ENCODE data around the gene NFIA.

Gene NFIA

DNA sequence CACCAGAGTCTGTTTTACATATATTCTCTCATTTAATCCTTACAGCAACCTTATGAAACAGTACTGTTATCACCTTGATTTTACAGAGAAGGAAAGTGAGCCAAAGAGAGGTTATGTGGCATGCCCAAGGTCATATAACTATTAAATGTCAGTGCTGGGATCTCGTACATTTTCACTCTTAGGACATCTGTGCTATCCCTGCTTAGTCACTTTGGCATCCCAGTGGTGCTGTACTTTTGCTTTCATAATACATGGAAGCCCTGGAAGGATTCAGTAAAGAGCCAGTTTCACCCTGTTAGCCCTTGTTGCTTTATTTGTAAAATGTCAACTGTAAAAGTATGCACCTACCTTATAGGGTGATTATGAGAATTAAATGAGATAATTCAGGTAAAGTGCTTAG lies 104.4 kb downstream of the NFIA start:
- H3K36me3 ChIP-seq (ENCODE audit: control insufficient read depth in 1 of 2, insufficient read depth in 2 of 2, low read depth in 1 of 2, low read length in 2 of 2) = no peaks in the 10 kb centered on the region
- no peak for DNase-seq
- no peak overlapping the region for H3K4ac ChIP-seq (ENCODE audit: low read depth in 1 of 2, low read length in 2 of 2)
- no peak overlapping the region for H4K91ac ChIP-seq (ENCODE audit: low read length)
- no peak overlapping the region for H3K27ac ChIP-seq (ENCODE audit: low read length, poor library complexity, severe bottlenecking)
- no peak overlapping the region for H2BK5ac ChIP-seq (ENCODE audit: low read depth, low read length, poor library complexity, severe bottlenecking)
- no peak overlapping the region for H2AFZ ChIP-seq (ENCODE audit: low read depth, low read length)
- H2AK5ac ChIP-seq (ENCODE audit: low read length, severe bottlenecking) = no peak overlapping the region
- H3K79me1 ChIP-seq (replicated peaks; ENCODE audit: low read length, poor library complexity, severe bottlenecking) = peaks cover 4% of the 10 kb centered on the region
- no peak overlapping the region for H3K18ac ChIP-seq (ENCODE audit: low read depth in 1 of 2, low read length in 2 of 2)
- 83% methylated on average over 1 of the region's 1 CpG for WGBS
- H3K27me3 ChIP-seq (ENCODE audit: control insufficient read depth in 1 of 2, insufficient read depth in 1 of 2, low read length in 2 of 2) = no peaks in the 10 kb centered on the region
- H2BK15ac ChIP-seq (ENCODE audit: low read depth, poor library complexity, severe bottlenecking) = no peak overlapping the region
- H4K8ac ChIP-seq (ENCODE audit: low read length) = no peak overlapping the region
- no peak overlapping the region for H3K14ac ChIP-seq (ENCODE audit: low read length in 2 of 2)
- no peaks in the 10 kb centered on the region for H3K9me3 ChIP-seq (ENCODE audit: control insufficient read depth, low read length)
- no peak overlapping the region for H3K23ac ChIP-seq (ENCODE audit: low read length in 2 of 2)
- H3K4me2 ChIP-seq (ENCODE audit: low read length, poor library complexity, severe bottlenecking) = no peak overlapping the region
- H2BK120ac ChIP-seq (ENCODE audit: low read depth, low read length) = no peak overlapping the region
- peak overlapping the region; percentile 20 for H3K9ac ChIP-seq (ENCODE audit: low read length)
- peak overlapping the region in 1 of 2 experiments; percentile 6 for H3K4me3 ChIP-seq (ENCODE audit: insufficient read depth in 1 of 2, low read depth in 1 of 2, low read length in 2 of 2)
- H2BK12ac ChIP-seq (ENCODE audit: low read length in 2 of 2) = no peak overlapping the region
- peaks cover 6% of the 10 kb centered on the region for H3K4me1 ChIP-seq (ENCODE audit: control insufficient read depth, insufficient read depth, low read depth, low read length)

- H2BK12ac ChIP-seq (ENCODE audit: low read length in 2 of 2) = no peak overlapping the region
- H4K8ac ChIP-seq (ENCODE audit: low read length) = no peak overlapping the region
- DNase-seq = no peak
- no peak overlapping the region for H3K14ac ChIP-seq (ENCODE audit: low read length in 2 of 2)
- H3K9me3 ChIP-seq (ENCODE audit: control insufficient read depth, low read length) = no peaks in the 10 kb centered on the region
- H3K4ac ChIP-seq (ENCODE audit: low read depth in 1 of 2, low read length in 2 of 2) = no peak overlapping the region
- H2AFZ ChIP-seq (ENCODE audit: low read depth, low read length) = no peak overlapping the region
- peak overlapping the region in 1 of 2 experiments; percentile 6 for H3K4me3 ChIP-seq (ENCODE audit: insufficient read depth in 1 of 2, low read depth in 1 of 2, low read length in 2 of 2)
- H3K18ac ChIP-seq (ENCODE audit: low read depth in 1 of 2, low read length in 2 of 2) = no peak overlapping the region
- no peak overlapping the region for H2BK120ac ChIP-seq (ENCODE audit: low read depth, low read length)
- H3K23ac ChIP-seq (ENCODE audit: low read length in 2 of 2) = no peak overlapping the region
- no peaks in the 10 kb centered on the region for H3K36me3 ChIP-seq (ENCODE audit: control insufficient read depth in 1 of 2, insufficient read depth in 2 of 2, low read depth in 1 of 2, low read length in 2 of 2)
- H3K27ac ChIP-seq (ENCODE audit: low read length, poor library complexity, severe bottlenecking) = no peak overlapping the region
- no peak overlapping the region for H2BK15ac ChIP-seq (ENCODE audit: low read depth, poor library complexity, severe bottlenecking)
- no peak overlapping the region for H3K4me2 ChIP-seq (ENCODE audit: low read length, poor library complexity, severe bottlenecking)
- no peaks in the 10 kb centered on the region for H3K27me3 ChIP-seq (ENCODE audit: control insufficient read depth in 1 of 2, insufficient read depth in 1 of 2, low read length in 2 of 2)
- H3K79me1 ChIP-seq (replicated peaks; ENCODE audit: low read length, poor library complexity, severe bottlenecking) = peaks cover 4% of the 10 kb centered on the region
- no peak overlapping the region for H2AK5ac ChIP-seq (ENCODE audit: low read length, severe bottlenecking)
- no peak overlapping the region for H2BK5ac ChIP-seq (ENCODE audit: low read depth, low read length, poor library complexity, severe bottlenecking)
- H3K4me1 ChIP-seq (ENCODE audit: control insufficient read depth, insufficient read depth, low read depth, low read length) = peaks cover 6% of the 10 kb centered on the region
- H4K91ac ChIP-seq (ENCODE audit: low read length) = no peak overlapping the region
- H3K9ac ChIP-seq (ENCODE audit: low read length) = peak overlapping the region; percentile 20
- 92% methylated on average over 10 of the region's 10 CpGs for WGBS
Measured at GRCh38 chr1:61187352-61188086, 105.2 kb downstream of the NFIA start.

DNA sequence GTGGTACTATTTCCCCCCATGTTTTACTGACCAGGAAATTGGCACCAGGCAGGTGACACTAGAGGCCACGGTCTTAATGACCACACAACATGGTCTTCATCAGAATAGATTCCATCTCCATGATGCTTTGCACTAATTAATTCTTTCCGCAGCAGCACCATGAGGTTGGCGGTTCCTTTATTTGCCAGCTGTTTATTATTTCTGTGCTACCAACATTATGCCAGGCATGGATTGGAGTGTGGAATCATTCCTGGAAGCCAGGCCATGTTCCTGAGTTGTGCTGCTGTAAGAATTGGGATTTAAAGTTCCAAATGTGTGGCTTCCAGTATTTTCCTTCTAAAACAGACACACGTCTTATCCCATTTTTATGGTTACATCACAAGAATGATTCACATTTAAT lies 107.8 kb downstream of the NFIA start:
- no peak overlapping the region for H3K27ac ChIP-seq (ENCODE audit: low read length, poor library complexity, severe bottlenecking)
- H2AFZ ChIP-seq (ENCODE audit: low read depth, low read length) = no peak overlapping the region
- H4K8ac ChIP-seq (ENCODE audit: low read length) = no peak overlapping the region
- H3K4me3 ChIP-seq (ENCODE audit: insufficient read depth in 1 of 2, low read depth in 1 of 2, low read length in 2 of 2) = no peak overlapping the region
- no peak overlapping the region for H2BK12ac ChIP-seq (ENCODE audit: low read length in 2 of 2)
- H3K9me3 ChIP-seq (ENCODE audit: control insufficient read depth, low read length) = no peaks in the 10 kb centered on the region
- DNase-seq = no peak
- no peaks in the 10 kb centered on the region for H3K27me3 ChIP-seq (ENCODE audit: control insufficient read depth in 1 of 2, insufficient read depth in 1 of 2, low read length in 2 of 2)
- H2AK5ac ChIP-seq (ENCODE audit: low read length, severe bottlenecking) = no peak overlapping the region
- no peak overlapping the region for H2BK5ac ChIP-seq (ENCODE audit: low read depth, low read length, poor library complexity, severe bottlenecking)
- no peak overlapping the region for H3K18ac ChIP-seq (ENCODE audit: low read depth in 1 of 2, low read length in 2 of 2)
- no peaks in the 10 kb centered on the region for H3K36me3 ChIP-seq (ENCODE audit: control insufficient read depth in 1 of 2, insufficient read depth in 2 of 2, low read depth in 1 of 2, low read length in 2 of 2)
- H3K79me1 ChIP-seq (replicated peaks; ENCODE audit: low read length, poor library complexity, severe bottlenecking) = peaks cover 4% of the 10 kb centered on the region
- H3K4me1 ChIP-seq (ENCODE audit: control insufficient read depth, insufficient read depth, low read depth, low read length) = no peaks in the 10 kb centered on the region
- no peak overlapping the region for H2BK120ac ChIP-seq (ENCODE audit: low read depth, low read length)
- no peak overlapping the region for H3K4ac ChIP-seq (ENCODE audit: low read depth in 1 of 2, low read length in 2 of 2)
- no peak overlapping the region for H3K23ac ChIP-seq (ENCODE audit: low read length in 2 of 2)
- no peak overlapping the region for H2BK15ac ChIP-seq (ENCODE audit: low read depth, poor library complexity, severe bottlenecking)
- 91% methylated on average over 3 of the region's 4 CpGs for WGBS
- H3K14ac ChIP-seq (ENCODE audit: low read length in 2 of 2) = no peak overlapping the region
- H3K4me2 ChIP-seq (ENCODE audit: low read length, poor library complexity, severe bottlenecking) = no peak overlapping the region
- H4K91ac ChIP-seq (ENCODE audit: low read length) = no peak overlapping the region
- H3K9ac ChIP-seq (ENCODE audit: low read length) = no peak overlapping the region

GRCh38 chr1:61190618-61191432 lies 108.5 kb downstream of the NFIA start:
- no peak overlapping the region for H2BK12ac ChIP-seq (ENCODE audit: low read length in 2 of 2)
- H4K91ac ChIP-seq (ENCODE audit: low read length) = no peak overlapping the region
- no peaks in the 10 kb centered on the region for H3K27me3 ChIP-seq (ENCODE audit: control insufficient read depth in 1 of 2, insufficient read depth in 1 of 2, low read length in 2 of 2)
- no peak overlapping the region for H2AFZ ChIP-seq (ENCODE audit: low read depth, low read length)
- H2BK15ac ChIP-seq (ENCODE audit: low read depth, poor library complexity, severe bottlenecking) = no peak overlapping the region
- H3K4me2 ChIP-seq (ENCODE audit: low read length, poor library complexity, severe bottlenecking) = no peak overlapping the region
- H3K18ac ChIP-seq (ENCODE audit: low read depth in 1 of 2, low read length in 2 of 2) = no peak overlapping the region
- no peak for DNase-seq
- no peaks in the 10 kb centered on the region for H3K36me3 ChIP-seq (ENCODE audit: control insufficient read depth in 1 of 2, insufficient read depth in 2 of 2, low read depth in 1 of 2, low read length in 2 of 2)
- no peak overlapping the region for H3K27ac ChIP-seq (ENCODE audit: low read length, poor library complexity, severe bottlenecking)
- H3K9me3 ChIP-seq (ENCODE audit: control insufficient read depth, low read length) = no peaks in the 10 kb centered on the region
- H2AK5ac ChIP-seq (ENCODE audit: low read length, severe bottlenecking) = no peak overlapping the region
- no peak overlapping the region for H2BK5ac ChIP-seq (ENCODE audit: low read depth, low read length, poor library complexity, severe bottlenecking)
- 77% methylated on average over 4 of the region's 5 CpGs for WGBS
- no peaks in the 10 kb centered on the region for H3K4me1 ChIP-seq (ENCODE audit: control insufficient read depth, insufficient read depth, low read depth, low read length)
- H3K14ac ChIP-seq (ENCODE audit: low read length in 2 of 2) = no peak overlapping the region
- no peak overlapping the region for H2BK120ac ChIP-seq (ENCODE audit: low read depth, low read length)
- H3K23ac ChIP-seq (ENCODE audit: low read length in 2 of 2) = no peak overlapping the region
- H3K79me1 ChIP-seq (replicated peaks; ENCODE audit: low read length, poor library complexity, severe bottlenecking) = peaks cover 4% of the 10 kb centered on the region
- H3K4me3 ChIP-seq (ENCODE audit: insufficient read depth in 1 of 2, low read depth in 1 of 2, low read length in 2 of 2) = no peak overlapping the region
- peak overlapping the region; percentile 32 for H3K9ac ChIP-seq (ENCODE audit: low read length)
- no peak overlapping the region for H3K4ac ChIP-seq (ENCODE audit: low read depth in 1 of 2, low read length in 2 of 2)
- no peak overlapping the region for H4K8ac ChIP-seq (ENCODE audit: low read length)

Measured in mesenchymal stem cell (in vitro differentiated cells and primary cell).